Neural cell (in vitro differentiated cells): ENCODE results near the gene DDOST. TPM values are rescaled to one million over a fixed set of nuclear protein-coding genes. Genes with fewer than 3 reads are reported as not detected.

ENCODE experiments used
- H2AFZ ChIP-seq: fragments of 200-600, 300-800 bp; sonication (generic), shearing (Covaris generic); 2 replicates; pipeline ENCODE4 v1.6.0; 2014; ENCODE audit warnings: low read depth, mild to moderate bottlenecking, antibody characterized with exemption, low read length, moderate library complexity
- H3F3A ChIP-seq: fragments of 200-600 bp; shearing (Covaris generic); 2 replicates; pipeline ENCODE4 v1.6.1; 2016; ENCODE audit warnings: mild to moderate bottlenecking, moderate library complexity, mixed read lengths, antibody characterized with exemption, low read length; ENCODE audit not compliant: insufficient read depth, poor library complexity, severe bottlenecking
- H3K27ac ChIP-seq: fragments of 200-600, 300-800 bp; sonication (generic), shearing (Covaris generic); 2 replicates; pipeline ENCODE4 v1.5.1; 2014; ENCODE audit warnings: mild to moderate bottlenecking, low read length, moderate library complexity
- H3K27me3 ChIP-seq: fragments of 300-800, 200-600 bp; sonication (generic), shearing (Covaris generic); 2 replicates; pipeline ENCODE4 v1.6.0; 2014; ENCODE audit warnings: mild to moderate bottlenecking, low read depth, low read length, moderate library complexity; ENCODE audit not compliant: insufficient read depth
- H3K36me3 ChIP-seq: fragments of 300-800, 200-600 bp; sonication (generic), shearing (Covaris generic); 2 replicates; pipeline ENCODE4 v1.5.1; 2014; ENCODE audit warnings: mild to moderate bottlenecking, antibody characterized with exemption, low read length, moderate library complexity; ENCODE audit not compliant: insufficient read depth
- H3K4me2 ChIP-seq: fragments of 300-800, 200-600 bp; sonication (generic), shearing (Covaris generic); 2 replicates; pipeline ENCODE4 v1.6.0; 2014; ENCODE audit warnings: mild to moderate bottlenecking, low read length
- H3K4me3 ChIP-seq: fragments of 300-800, 200-600 bp; sonication (generic), shearing (Covaris generic); 2 replicates; pipeline ENCODE4 v1.5.1; 2014; ENCODE audit warnings: mild to moderate bottlenecking, low read length, moderate library complexity
- H3K79me2 ChIP-seq: fragments of 200-600 bp; shearing (Covaris generic); replicated peaks from 2 replicates; pipeline ENCODE4 v1.6.0; 2014; ENCODE audit warnings: mild to moderate bottlenecking, low read length, moderate library complexity; ENCODE audit not compliant: insufficient read depth
- H3K9ac ChIP-seq: fragments of 300-800, 200-600 bp; sonication (generic), shearing (Covaris generic); 2 replicates; pipeline ENCODE4 v1.6.1; 2016; ENCODE audit warnings: mild to moderate bottlenecking, low read length, mixed read lengths
- H3K9me2 ChIP-seq: fragments of 200-600 bp; shearing (Covaris generic); 2 replicates; pipeline ENCODE4 v1.6.1; 2016; ENCODE audit warnings: mild to moderate bottlenecking, low read length, mixed read lengths; ENCODE audit not compliant: insufficient read depth
- H3K9me3 ChIP-seq: fragments of 200-600, 300-800 bp; sonication (generic), shearing (Covaris generic); 2 replicates; pipeline ENCODE4 v1.6.1; 2016; ENCODE audit warnings: mild to moderate bottlenecking, mixed run types, low read length, moderate library complexity, mixed read lengths
- H4K20me1 ChIP-seq: fragments of 200-600 bp; shearing (Covaris generic); 2 replicates; pipeline ENCODE4 v1.6.1; 2016; ENCODE audit warnings: mild to moderate bottlenecking, mixed run types; ENCODE audit not compliant: insufficient read depth
- EP300 ChIP-seq: fragments of 450-650 bp; conservative IDR thresholded peaks from 2 replicates; pipeline ENCODE4 v1.6.1; 2014; ENCODE audit warnings: antibody characterized with exemption, mild to moderate bottlenecking, moderate library complexity; ENCODE audit not compliant: poor library complexity, severe bottlenecking
- EZH2 ChIP-seq: fragments of 200-600, 300-800 bp; shearing (Covaris generic), sonication (generic); IDR thresholded peaks from 2 replicates; pipeline ENCODE4 v1.6.1; 2014; ENCODE audit warnings: antibody characterized with exemption, low read length, borderline replicate concordance, mild to moderate bottlenecking; ENCODE audit not compliant: insufficient read depth, poor library complexity, severe bottlenecking
- MXI1 ChIP-seq: fragments of 450-650 bp; conservative IDR thresholded peaks from 2 replicates; pipeline ENCODE4 v1.6.1; 2014; ENCODE audit warnings: antibody characterized with exemption, mild to moderate bottlenecking; ENCODE audit not compliant: poor library complexity, severe bottlenecking
- POLR2AphosphoS5 ChIP-seq: IDR thresholded peaks from 2 replicates; pipeline ENCODE4 v1.6.1; 2012
- RAD21 ChIP-seq: fragments of 450-650 bp; conservative IDR thresholded peaks from 2 replicates; pipeline ENCODE4 v1.6.1; 2014; ENCODE audit warnings: antibody characterized with exemption, mild to moderate bottlenecking, moderate library complexity
- SMC3 ChIP-seq: fragments of 450-650 bp; conservative IDR thresholded peaks from 2 replicates; pipeline ENCODE4 v1.6.1; 2014; ENCODE audit warnings: antibody characterized with exemption, mild to moderate bottlenecking, moderate library complexity; ENCODE audit not compliant: poor library complexity
- TAF1 ChIP-seq: IDR thresholded peaks from 2 replicates; pipeline ENCODE4 v1.6.1; 2012; ENCODE audit warnings: low read depth
- polyA plus RNA-seq: library from polyadenylated mRNA; depleted of rRNA; stranded (reverse); fragments of >200 nt; gene quantifications from 2 replicates; pipeline ENCODE4 v1.2.3, GENCODE V29; 2014
- TF ChIP-seq, protein P1 (sequence below): IDR thresholded peaks from 2 replicates; pipeline ENCODE4 v1.6.1; 2012; ENCODE audit warnings: borderline replicate concordance
- TF ChIP-seq, protein P2 (sequence below): fragments of 450-650 bp; IDR thresholded peaks from 2 replicates; pipeline ENCODE4 v1.5.1; 2014; ENCODE audit warnings: antibody characterized with exemption, mild to moderate bottlenecking, moderate library complexity; ENCODE audit not compliant: poor library complexity, severe bottlenecking

The DDOST gene
- polyA plus RNA-seq, 1 donor from 2014 or later, result 177 TPM

DNA sequence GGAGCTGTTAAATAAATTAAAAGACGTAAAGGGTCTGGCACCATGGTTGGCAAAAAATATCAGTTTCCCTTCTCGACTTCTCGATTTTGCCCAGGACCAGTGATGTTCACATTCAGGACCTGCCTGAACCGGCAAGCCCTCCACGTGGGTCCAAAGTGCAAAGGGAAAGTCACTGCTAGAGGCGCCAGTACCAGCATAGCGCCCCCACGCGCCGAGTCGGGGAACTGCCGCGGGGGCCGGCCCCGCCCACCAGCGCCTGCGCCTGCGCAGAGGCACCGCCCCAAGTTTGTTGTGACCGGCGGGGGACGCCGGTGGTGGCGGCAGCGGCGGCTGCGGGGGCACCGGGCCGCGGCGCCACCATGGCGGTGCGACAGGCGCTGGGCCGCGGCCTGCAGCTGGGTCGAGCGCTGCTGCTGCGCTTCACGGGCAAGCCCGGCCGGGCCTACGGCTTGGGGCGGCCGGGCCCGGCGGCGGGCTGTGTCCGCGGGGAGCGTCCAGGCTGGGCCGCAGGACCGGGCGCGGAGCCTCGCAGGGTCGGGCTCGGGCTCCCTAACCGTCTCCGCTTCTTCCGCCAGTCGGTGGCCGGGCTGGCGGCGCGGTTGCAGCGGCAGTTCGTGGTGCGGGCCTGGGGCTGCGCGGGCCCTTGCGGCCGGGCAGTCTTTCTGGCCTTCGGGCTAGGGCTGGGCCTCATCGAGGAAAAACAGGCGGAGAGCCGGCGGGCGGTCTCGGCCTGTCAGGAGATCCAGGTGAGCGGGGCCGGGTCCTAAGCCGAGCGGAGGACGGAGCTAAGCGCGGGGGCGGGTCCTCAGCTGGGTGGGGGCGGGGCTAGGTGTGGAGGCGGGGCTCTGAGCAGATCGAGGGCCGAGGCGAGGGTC lies 27.7 kb downstream of the DDOST start, which contains the start of gene PINK1:
PINK1 (plus strand) TSS at position 269 of the 875 bp plus-strand sequence; CDS start at position 360, 91 bp downstream.
- H2AFZ ChIP-seq, result peak within 1 kb of the TSS; percentile 69
- peak within 1 kb of the TSS; percentile 83 for H3K27ac ChIP-seq
- H3K79me2 ChIP-seq, result no peaks in the 10 kb centered on the region
- H3K4me2 ChIP-seq, result peak within 1 kb of the TSS; percentile 94
- H4K20me1 ChIP-seq, result no peaks in the 10 kb centered on the region
- no peaks in the 10 kb centered on the region for H3F3A ChIP-seq
- no peaks in the 10 kb centered on the region for H3K27me3 ChIP-seq
- no peaks in the 10 kb centered on the region for H3K36me3 ChIP-seq
- no peaks in the 10 kb centered on the region for H3K9me3 ChIP-seq
- H3K9ac ChIP-seq, result peak within 1 kb of the TSS; percentile 93
- peak within 1 kb of the TSS; percentile 67 for H3K4me3 ChIP-seq
- no peaks in the 10 kb centered on the region for H3K9me2 ChIP-seq
- TF ChIP-seq, protein P1, sequence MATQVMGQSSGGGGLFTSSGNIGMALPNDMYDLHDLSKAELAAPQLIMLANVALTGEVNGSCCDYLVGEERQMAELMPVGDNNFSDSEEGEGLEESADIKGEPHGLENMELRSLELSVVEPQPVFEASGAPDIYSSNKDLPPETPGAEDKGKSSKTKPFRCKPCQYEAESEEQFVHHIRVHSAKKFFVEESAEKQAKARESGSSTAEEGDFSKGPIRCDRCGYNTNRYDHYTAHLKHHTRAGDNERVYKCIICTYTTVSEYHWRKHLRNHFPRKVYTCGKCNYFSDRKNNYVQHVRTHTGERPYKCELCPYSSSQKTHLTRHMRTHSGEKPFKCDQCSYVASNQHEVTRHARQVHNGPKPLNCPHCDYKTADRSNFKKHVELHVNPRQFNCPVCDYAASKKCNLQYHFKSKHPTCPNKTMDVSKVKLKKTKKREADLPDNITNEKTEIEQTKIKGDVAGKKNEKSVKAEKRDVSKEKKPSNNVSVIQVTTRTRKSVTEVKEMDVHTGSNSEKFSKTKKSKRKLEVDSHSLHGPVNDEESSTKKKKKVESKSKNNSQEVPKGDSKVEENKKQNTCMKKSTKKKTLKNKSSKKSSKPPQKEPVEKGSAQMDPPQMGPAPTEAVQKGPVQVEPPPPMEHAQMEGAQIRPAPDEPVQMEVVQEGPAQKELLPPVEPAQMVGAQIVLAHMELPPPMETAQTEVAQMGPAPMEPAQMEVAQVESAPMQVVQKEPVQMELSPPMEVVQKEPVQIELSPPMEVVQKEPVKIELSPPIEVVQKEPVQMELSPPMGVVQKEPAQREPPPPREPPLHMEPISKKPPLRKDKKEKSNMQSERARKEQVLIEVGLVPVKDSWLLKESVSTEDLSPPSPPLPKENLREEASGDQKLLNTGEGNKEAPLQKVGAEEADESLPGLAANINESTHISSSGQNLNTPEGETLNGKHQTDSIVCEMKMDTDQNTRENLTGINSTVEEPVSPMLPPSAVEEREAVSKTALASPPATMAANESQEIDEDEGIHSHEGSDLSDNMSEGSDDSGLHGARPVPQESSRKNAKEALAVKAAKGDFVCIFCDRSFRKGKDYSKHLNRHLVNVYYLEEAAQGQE, result peak; percentile 39
- TF ChIP-seq TAF1 (no peak), MXI1 (peak; percentile 84), POLR2AphosphoS5 (peak; percentile 79), SMC3 (peak; percentile 92), EP300 (peak; percentile 61), EZH2 (no peak), RAD21 (peak; percentile 82)
- TF ChIP-seq, protein P2, sequence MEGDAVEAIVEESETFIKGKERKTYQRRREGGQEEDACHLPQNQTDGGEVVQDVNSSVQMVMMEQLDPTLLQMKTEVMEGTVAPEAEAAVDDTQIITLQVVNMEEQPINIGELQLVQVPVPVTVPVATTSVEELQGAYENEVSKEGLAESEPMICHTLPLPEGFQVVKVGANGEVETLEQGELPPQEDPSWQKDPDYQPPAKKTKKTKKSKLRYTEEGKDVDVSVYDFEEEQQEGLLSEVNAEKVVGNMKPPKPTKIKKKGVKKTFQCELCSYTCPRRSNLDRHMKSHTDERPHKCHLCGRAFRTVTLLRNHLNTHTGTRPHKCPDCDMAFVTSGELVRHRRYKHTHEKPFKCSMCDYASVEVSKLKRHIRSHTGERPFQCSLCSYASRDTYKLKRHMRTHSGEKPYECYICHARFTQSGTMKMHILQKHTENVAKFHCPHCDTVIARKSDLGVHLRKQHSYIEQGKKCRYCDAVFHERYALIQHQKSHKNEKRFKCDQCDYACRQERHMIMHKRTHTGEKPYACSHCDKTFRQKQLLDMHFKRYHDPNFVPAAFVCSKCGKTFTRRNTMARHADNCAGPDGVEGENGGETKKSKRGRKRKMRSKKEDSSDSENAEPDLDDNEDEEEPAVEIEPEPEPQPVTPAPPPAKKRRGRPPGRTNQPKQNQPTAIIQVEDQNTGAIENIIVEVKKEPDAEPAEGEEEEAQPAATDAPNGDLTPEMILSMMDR, result peak; percentile 99

DNA sequence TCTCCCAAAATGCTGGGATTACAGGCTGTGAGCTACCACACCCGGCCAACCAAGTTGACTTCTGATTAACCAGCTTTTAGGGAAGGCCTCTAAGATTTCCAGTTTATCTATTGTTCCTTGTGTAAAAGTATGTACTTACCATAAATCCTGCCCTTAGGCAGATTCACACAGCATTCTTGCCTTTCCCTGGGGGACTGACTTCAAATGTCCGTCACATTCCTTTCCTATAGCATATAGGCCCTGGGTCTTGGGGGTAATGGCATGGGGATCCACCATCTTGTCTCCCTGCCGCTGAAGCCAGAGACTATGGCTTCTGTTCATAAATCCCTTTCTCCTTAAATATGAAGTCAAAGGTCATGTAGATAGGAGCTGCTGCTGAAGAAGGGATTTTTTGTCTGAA lies 28.8 kb downstream of the DDOST start:
- Histone ChIP-seq H3K9ac (no peak overlapping the region), H3K4me2 (no peak overlapping the region), H3K36me3 (no peaks in the 10 kb centered on the region), H3K27me3 (no peaks in the 10 kb centered on the region), H3K27ac (no peak overlapping the region), H3K9me3 (no peaks in the 10 kb centered on the region), H3F3A (no peaks in the 10 kb centered on the region), H3K79me2 (no peaks in the 10 kb centered on the region), H2AFZ (no peak overlapping the region), H3K9me2 (no peaks in the 10 kb centered on the region), H4K20me1 (no peaks in the 10 kb centered on the region), H3K4me3 (no peak overlapping the region)
- no peak for TF ChIP-seq RAD21
- no peak for TF ChIP-seq EP300
- TF ChIP-seq, protein P2, result no peak
